Measurements from ENCODE around the gene NLN.
"Not testable (repeated sequence)": the region's sequence is repeated elsewhere in the genome, so short reads cannot be mapped to it uniquely, and the experiment has no call there.

The NLN gene

DNA sequence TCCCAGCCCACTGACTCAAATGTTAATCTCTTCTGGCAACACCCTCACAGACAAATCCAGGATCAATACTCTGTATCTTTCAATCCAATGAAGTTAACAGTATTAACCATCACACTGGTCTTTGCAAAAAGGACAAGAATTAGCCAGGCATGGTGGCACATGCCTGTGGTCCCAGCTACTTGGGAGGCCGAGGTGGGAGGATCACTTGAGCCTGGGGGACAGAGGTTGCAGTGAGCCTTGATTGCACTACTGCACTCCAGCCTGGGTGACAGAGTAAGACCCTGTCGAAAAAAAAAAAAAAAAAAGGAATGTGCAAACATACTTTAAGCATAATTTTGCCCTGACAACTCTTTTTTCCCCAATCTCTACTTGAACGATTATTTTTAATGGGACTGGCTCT lies 146.5 kb downstream of the NLN start:
- TF ChIP-seq, protein P1, sequence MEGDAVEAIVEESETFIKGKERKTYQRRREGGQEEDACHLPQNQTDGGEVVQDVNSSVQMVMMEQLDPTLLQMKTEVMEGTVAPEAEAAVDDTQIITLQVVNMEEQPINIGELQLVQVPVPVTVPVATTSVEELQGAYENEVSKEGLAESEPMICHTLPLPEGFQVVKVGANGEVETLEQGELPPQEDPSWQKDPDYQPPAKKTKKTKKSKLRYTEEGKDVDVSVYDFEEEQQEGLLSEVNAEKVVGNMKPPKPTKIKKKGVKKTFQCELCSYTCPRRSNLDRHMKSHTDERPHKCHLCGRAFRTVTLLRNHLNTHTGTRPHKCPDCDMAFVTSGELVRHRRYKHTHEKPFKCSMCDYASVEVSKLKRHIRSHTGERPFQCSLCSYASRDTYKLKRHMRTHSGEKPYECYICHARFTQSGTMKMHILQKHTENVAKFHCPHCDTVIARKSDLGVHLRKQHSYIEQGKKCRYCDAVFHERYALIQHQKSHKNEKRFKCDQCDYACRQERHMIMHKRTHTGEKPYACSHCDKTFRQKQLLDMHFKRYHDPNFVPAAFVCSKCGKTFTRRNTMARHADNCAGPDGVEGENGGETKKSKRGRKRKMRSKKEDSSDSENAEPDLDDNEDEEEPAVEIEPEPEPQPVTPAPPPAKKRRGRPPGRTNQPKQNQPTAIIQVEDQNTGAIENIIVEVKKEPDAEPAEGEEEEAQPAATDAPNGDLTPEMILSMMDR (IDR thresholded peaks at IDR 0.05; ENCODE audit: borderline replicate concordance, control extremely low read depth, extremely low read depth, insufficient read depth, missing control alignments): no peak
- in situ Hi-C loops (cut with MboI; ENCODE audit: low sequenced_read_pairs, unreplicated experiment): no loop called here
- no peak for DNase-seq (ENCODE audit: low spot score)

DNA sequence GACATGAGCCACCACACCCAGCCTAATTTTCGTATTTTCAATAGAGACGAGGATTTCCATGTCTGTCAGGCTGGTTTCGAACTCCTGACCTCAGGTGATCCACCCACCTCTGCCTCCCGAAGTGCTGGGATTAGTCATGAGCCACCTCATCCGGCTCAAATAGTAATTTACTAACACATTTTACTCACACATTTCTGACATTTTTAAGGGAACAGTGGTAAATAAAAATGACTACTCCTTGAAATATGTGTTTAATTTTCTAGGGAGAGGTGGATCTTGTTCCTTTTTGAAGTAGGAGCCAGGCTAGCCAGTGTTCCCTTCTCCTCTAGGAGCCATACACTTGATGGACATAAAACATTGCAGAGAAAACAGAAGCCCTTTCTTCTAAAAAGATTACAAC lies 149.2 kb downstream of the NLN start:
- TF ChIP-seq, protein P1 (IDR thresholded peaks at IDR 0.05; ENCODE audit: borderline replicate concordance, control extremely low read depth, extremely low read depth, insufficient read depth, missing control alignments): no peak
- in situ Hi-C loops (cut with MboI; ENCODE audit: low sequenced_read_pairs, unreplicated experiment): no loop called here
- DNase-seq (ENCODE audit: low spot score): no peak

DNA sequence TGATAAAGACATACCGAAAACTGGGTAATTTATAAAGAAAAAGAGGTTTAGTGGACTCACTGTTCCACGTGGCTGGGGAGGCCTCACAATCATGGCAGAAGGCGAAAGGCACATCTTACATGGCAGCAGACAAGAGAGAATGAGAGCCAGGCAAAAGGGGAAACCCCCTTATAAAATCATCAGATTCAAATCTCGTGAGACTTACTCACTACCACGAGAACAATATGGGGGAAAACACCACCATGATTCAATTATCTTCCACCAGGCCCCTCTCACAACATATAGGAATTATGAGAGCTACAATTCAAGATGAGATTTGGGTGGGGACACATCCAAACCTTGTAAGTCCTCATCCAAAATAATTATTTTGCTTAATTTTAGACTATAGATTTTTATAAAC lies 149.8 kb downstream of the NLN start:
- DNase-seq (ENCODE audit: low spot score); in situ Hi-C loops (cut with MboI; ENCODE audit: low sequenced_read_pairs, unreplicated experiment): not testable (repeated sequence)

DNA sequence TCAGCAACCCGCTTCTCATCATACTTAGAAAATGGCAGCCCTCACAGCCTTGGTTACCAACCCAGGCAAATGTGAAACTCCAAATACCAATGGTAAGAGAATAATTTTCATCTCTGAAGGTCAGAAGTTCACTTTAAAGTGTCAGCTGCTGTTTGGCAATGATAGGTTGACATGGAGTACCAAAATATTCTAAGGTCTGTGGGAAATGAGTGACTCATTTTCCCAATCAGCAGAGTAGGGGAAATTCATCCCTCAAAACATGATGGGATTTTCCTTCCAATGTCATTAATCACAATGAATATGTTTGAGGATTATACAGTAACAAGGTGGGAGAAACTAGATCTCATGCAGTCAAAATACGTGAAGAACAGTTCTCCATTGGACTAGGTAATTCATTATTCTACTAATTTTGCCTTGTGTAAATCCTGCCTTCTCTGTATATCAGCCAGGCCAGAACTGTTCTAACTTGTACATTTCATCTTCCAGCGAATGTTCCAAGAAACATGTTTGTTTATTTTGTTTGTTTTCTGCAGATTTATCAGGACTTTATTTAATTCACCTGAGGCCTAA lies 151.3 kb downstream of the NLN start:
- DNase-seq (ENCODE audit: low spot score): no peak
- TF ChIP-seq, protein P1 (IDR thresholded peaks at IDR 0.05; ENCODE audit: borderline replicate concordance, control extremely low read depth, extremely low read depth, insufficient read depth, missing control alignments): no peak
- in situ Hi-C loops (cut with MboI; ENCODE audit: low sequenced_read_pairs, unreplicated experiment): no loop called here

DNA sequence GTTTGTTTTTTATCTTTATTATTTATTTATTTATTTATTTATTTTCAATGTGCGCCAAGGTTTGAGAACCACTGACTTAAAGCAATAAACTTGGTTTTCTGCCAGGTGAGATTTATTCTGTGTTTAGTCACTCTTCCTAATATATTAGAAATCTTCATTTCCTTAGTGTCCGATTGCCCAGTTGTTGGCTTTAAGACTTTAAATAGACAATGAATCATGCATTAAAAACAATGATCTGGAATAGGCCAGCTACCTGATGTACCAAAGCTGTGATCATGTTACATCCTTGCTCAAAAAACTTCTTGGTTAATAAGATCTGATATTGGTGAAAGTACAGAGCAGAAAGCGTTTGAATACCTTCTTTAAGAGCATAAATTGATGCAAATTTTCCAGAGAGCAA lies 152.2 kb downstream of the NLN start:
- in situ Hi-C loops (cut with MboI; ENCODE audit: low sequenced_read_pairs, unreplicated experiment): no loop called here
- TF ChIP-seq, protein P1 (IDR thresholded peaks at IDR 0.05; ENCODE audit: borderline replicate concordance, control extremely low read depth, extremely low read depth, insufficient read depth, missing control alignments): no peak
- no peak for DNase-seq (ENCODE audit: low spot score)

DNA sequence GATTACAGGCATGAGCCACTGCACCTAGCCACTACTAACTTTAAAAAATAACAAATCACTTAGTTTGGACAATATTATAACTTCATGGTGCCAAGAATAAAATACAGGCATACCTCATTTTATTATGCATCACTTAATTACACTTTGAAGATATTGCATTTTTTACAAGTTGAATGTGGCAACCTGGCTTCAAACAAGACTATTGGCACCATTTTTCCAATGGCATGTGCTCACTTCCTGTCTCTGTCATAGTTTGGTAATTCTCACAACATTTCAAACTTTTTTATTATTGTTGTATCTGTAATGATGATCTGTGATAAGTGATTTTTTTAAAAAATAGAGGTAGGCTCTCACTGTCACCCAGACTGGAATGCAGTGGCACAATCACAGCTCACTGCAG lies 154.5 kb downstream of the NLN start:
- DNase-seq (ENCODE audit: low spot score): no peak
- TF ChIP-seq, protein P1 (IDR thresholded peaks at IDR 0.05; ENCODE audit: borderline replicate concordance, control extremely low read depth, extremely low read depth, insufficient read depth, missing control alignments): no peak
- in situ Hi-C loops (cut with MboI; ENCODE audit: low sequenced_read_pairs, unreplicated experiment): no loop called here

DNA sequence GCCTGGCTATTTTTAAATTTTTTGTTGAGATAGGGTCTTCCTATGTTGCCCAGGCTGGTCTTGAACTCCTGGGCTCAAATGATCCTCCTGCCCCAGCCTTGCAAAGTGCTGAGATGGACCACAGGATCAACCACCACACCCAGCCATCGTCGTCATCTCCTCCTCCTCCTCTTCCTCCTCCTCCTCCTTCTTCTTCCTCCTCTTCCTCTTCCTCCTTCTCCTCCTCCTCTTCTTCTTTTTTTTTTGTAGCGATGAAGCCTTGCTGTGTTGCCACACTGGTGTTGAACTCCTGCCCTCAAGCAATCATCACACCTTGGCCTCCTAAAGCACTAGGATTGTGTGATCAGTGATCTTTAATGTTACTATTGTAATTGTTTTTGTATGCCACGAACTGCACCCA lies 155.0 kb downstream of the NLN start:
- TF ChIP-seq, protein P1 (IDR thresholded peaks at IDR 0.05; ENCODE audit: borderline replicate concordance, control extremely low read depth, extremely low read depth, insufficient read depth, missing control alignments): no peak
- DNase-seq (ENCODE audit: low spot score): no peak

More for the DNA sequence above, 155.0 kb downstream of the NLN start:
- in situ Hi-C loops (cut with MboI; ENCODE audit: low sequenced_read_pairs, unreplicated experiment): no loop called here
